Ammon's horn (tissue), 1 donor: ENCODE data around the gene ANKRD34C.

ENCODE experiments used
- DNase-seq: peaks from one replicate; pipeline ENCODE4 v3.0.0-alpha.2; 2016; ENCODE audit warnings: low spot score

Gene ANKRD34C

GRCh38 chr15:79282371-79283251, at the start of gene ANKRD34C:
ANKRD34C (plus strand) TSS chr15:79282722; CDS start chr15:79293285, 10,563 bp downstream.
- DNase-seq = no peak

GRCh38 chr15:79233236-79233635, 49.3 kb upstream of the ANKRD34C start:
- DNase-seq = no peak

- DNase-seq = no peak
Observed at GRCh38 chr15:79240036-79240435, 42.5 kb upstream of the ANKRD34C start.

- peak; percentile 22 for DNase-seq
Observed at GRCh38 chr15:79243723-79244122, 38.8 kb upstream of the ANKRD34C start.

- no peak for DNase-seq
Observed at GRCh38 chr15:79244876-79245275, 37.6 kb upstream of the ANKRD34C start.

- DNase-seq = no peak
Observed at GRCh38 chr15:79248183-79248582, 34.3 kb upstream of the ANKRD34C start.

- no peak for DNase-seq
Observed at GRCh38 chr15:79257454-79257853, 25.1 kb upstream of the ANKRD34C start.

- DNase-seq = no peak
Observed at GRCh38 chr15:79261836-79262235, 20.7 kb upstream of the ANKRD34C start.

- DNase-seq = no peak
Observed at GRCh38 chr15:79265167-79265566, 17.4 kb upstream of the ANKRD34C start.

- DNase-seq = no peak
Observed at GRCh38 chr15:79265987-79266579, 16.4 kb upstream of the ANKRD34C start.

- peak; percentile 57 for DNase-seq
Observed at GRCh38 chr15:79283252-79284048, 928 bp downstream of the ANKRD34C start.

- DNase-seq = no peak
Observed at GRCh38 chr15:79290642-79291275, 8.2 kb downstream of the ANKRD34C start.

- DNase-seq = no peak
Observed at GRCh38 chr15:79292011-79292410, 9.5 kb downstream of the ANKRD34C start.

- DNase-seq = no peak
Observed at GRCh38 chr15:79294075-79294474, 11.6 kb downstream of the ANKRD34C start.

- no peak for DNase-seq
Observed at GRCh38 chr15:79296583-79296982, 14.1 kb downstream of the ANKRD34C start.

GRCh38 chr15:79299126-79299840, 16.8 kb downstream of the ANKRD34C start:
- DNase-seq = no peak

GRCh38 chr15:79299841-79300235, 17.3 kb downstream of the ANKRD34C start:
- DNase-seq = no peak

GRCh38 chr15:79307251-79307650, 24.7 kb downstream of the ANKRD34C start:
- no peak for DNase-seq

- no peak for DNase-seq
Observed at GRCh38 chr15:79308874-79309273, 26.4 kb downstream of the ANKRD34C start.

- peak; percentile 20 for DNase-seq
Observed at GRCh38 chr15:79310612-79310984, 28.1 kb downstream of the ANKRD34C start.
